GM19455 (cell line): ENCODE results near the gene TTLL5.

Experiments
- ATAC-seq: cut with Tn5 transposase; IDR thresholded peaks from one replicate; pipeline ENCODE4 v1.9.1; 2021; ENCODE audit not compliant: unreplicated experiment

The TTLL5 gene

GRCh38 chr14:75941030-75941429, 280.0 kb downstream of the TTLL5 start:
- no peak for ATAC-seq

GRCh38 chr14:75944607-75945241, 283.7 kb downstream of the TTLL5 start:
- ATAC-seq, result no peak

- ATAC-seq, result no peak
Measured at GRCh38 chr14:75946785-75947184, 285.7 kb downstream of the TTLL5 start.

- ATAC-seq, result no peak
Measured at GRCh38 chr14:75952489-75952888, 291.4 kb downstream of the TTLL5 start.

GRCh38 chr14:75959031-75959430, 298.0 kb downstream of the TTLL5 start:
- ATAC-seq, result no peak

GRCh38 chr14:75960231-75960630, 299.2 kb downstream of the TTLL5 start:
- ATAC-seq, result peak; percentile 76

- ATAC-seq, result no peak
Measured at GRCh38 chr14:75961662-75962061, 300.6 kb downstream of the TTLL5 start.

- no peak for ATAC-seq
Measured at GRCh38 chr14:75967866-75968265, 306.8 kb downstream of the TTLL5 start.

- ATAC-seq, result no peak
Measured at GRCh38 chr14:75968456-75968855, 307.4 kb downstream of the TTLL5 start.

GRCh38 chr14:75969126-75969525, 308.1 kb downstream of the TTLL5 start:
- ATAC-seq, result no peak

- ATAC-seq, result no peak
Measured at GRCh38 chr14:75969891-75970290, 308.8 kb downstream of the TTLL5 start.

GRCh38 chr14:75970989-75971388, 309.9 kb downstream of the TTLL5 start:
- ATAC-seq, result no peak

- no peak for ATAC-seq
Measured at GRCh38 chr14:75971509-75971908, 310.5 kb downstream of the TTLL5 start.

GRCh38 chr14:75972801-75973421, 311.9 kb downstream of the TTLL5 start:
- no peak for ATAC-seq

GRCh38 chr14:75976826-75977581, 316.0 kb downstream of the TTLL5 start:
- no peak for ATAC-seq

GRCh38 chr14:75977582-75977943, 316.5 kb downstream of the TTLL5 start:
- no peak for ATAC-seq

GRCh38 chr14:75978249-75978731, 317.2 kb downstream of the TTLL5 start:
- no peak for ATAC-seq

- no peak for ATAC-seq
Measured at GRCh38 chr14:75979071-75979571, 318.1 kb downstream of the TTLL5 start.

- no peak for ATAC-seq
Measured at GRCh38 chr14:75979648-75980565, 318.9 kb downstream of the TTLL5 start.

GRCh38 chr14:75980856-75981255, 319.8 kb downstream of the TTLL5 start:
- ATAC-seq, result no peak
